ENCODE results near the gene DENND4A.

The DENND4A gene

GRCh38 chr15:65792138-65792987, at the start of gene DENND4A:
TSS of gene DENND4A (minus strand) at chr15:65792293. CDS start at chr15:65756450, 35,843 bp downstream.
- DNase-seq (ENCODE audit: low read depth), result peak; percentile 98

GRCh38 chr15:65841121-65841930, 49.2 kb upstream of the DENND4A start:
- no peak for DNase-seq (ENCODE audit: low read depth)

- no peak for DNase-seq (ENCODE audit: low read depth)
Observed at GRCh38 chr15:65839985-65840384, 47.9 kb upstream of the DENND4A start.

- DNase-seq (ENCODE audit: low read depth), result no peak
Observed at GRCh38 chr15:65839354-65839901, 47.3 kb upstream of the DENND4A start.

- DNase-seq (ENCODE audit: low read depth), result no peak
Observed at GRCh38 chr15:65837301-65838294, 45.5 kb upstream of the DENND4A start.

GRCh38 chr15:65836665-65837064, 44.6 kb upstream of the DENND4A start:
- DNase-seq (ENCODE audit: low read depth), result no peak

GRCh38 chr15:65835447-65835846, 43.4 kb upstream of the DENND4A start:
- no peak for DNase-seq (ENCODE audit: low read depth)

- DNase-seq (ENCODE audit: low read depth), result no peak
Observed at GRCh38 chr15:65834603-65835282, 42.6 kb upstream of the DENND4A start.

GRCh38 chr15:65833501-65834205, 41.6 kb upstream of the DENND4A start:
- DNase-seq (ENCODE audit: low read depth), result no peak

- peak; percentile 37 for DNase-seq (ENCODE audit: low read depth)
Observed at GRCh38 chr15:65832549-65833364, 40.7 kb upstream of the DENND4A start.

- DNase-seq (ENCODE audit: low read depth), result no peak
Observed at GRCh38 chr15:65829130-65829764, 37.2 kb upstream of the DENND4A start.

- no peak for DNase-seq (ENCODE audit: low read depth)
Observed at GRCh38 chr15:65828585-65828984, 36.5 kb upstream of the DENND4A start.

GRCh38 chr15:65827065-65827464, 35.0 kb upstream of the DENND4A start:
- no peak for DNase-seq (ENCODE audit: low read depth)

- DNase-seq (ENCODE audit: low read depth), result no peak
Observed at GRCh38 chr15:65824941-65825544, 33.0 kb upstream of the DENND4A start.

- DNase-seq (ENCODE audit: low read depth), result no peak
Observed at GRCh38 chr15:65824031-65824743, 32.1 kb upstream of the DENND4A start.

- DNase-seq (ENCODE audit: low read depth), result no peak
Observed at GRCh38 chr15:65822316-65822715, 30.2 kb upstream of the DENND4A start.

- DNase-seq (ENCODE audit: low read depth), result no peak
Observed at GRCh38 chr15:65821070-65821469, 29.0 kb upstream of the DENND4A start.

GRCh38 chr15:65819563-65819960, 27.5 kb upstream of the DENND4A start:
- DNase-seq (ENCODE audit: low read depth), result no peak
